Left renal pelvis (tissue), 4 donors: ENCODE data around the gene TARS3. TPM values are rescaled to one million over a fixed set of nuclear protein-coding genes. Genes with fewer than 3 reads are reported as not detected.

ENCODE experiments used
- DNase-seq, 4 donors: peaks; one replicate each; pipeline ENCODE4 v3.0.0-alpha.2; 2013; ENCODE audit warnings: low read depth in 4 of 4, low spot score in 3 of 4
- polyA plus RNA-seq, 4 donors: library from polyadenylated mRNA; unstranded; fragments of 120-200 nt; gene quantifications; one replicate each; pipeline ENCODE4 v1.2.1, GENCODE V29; 2013; ENCODE audit not compliant: insufficient read length in 4 of 4

TARS3 gene
- polyA plus RNA-seq, 4 donors, result 16.3 to 23.0 (median 21.6) TPM

DNA sequence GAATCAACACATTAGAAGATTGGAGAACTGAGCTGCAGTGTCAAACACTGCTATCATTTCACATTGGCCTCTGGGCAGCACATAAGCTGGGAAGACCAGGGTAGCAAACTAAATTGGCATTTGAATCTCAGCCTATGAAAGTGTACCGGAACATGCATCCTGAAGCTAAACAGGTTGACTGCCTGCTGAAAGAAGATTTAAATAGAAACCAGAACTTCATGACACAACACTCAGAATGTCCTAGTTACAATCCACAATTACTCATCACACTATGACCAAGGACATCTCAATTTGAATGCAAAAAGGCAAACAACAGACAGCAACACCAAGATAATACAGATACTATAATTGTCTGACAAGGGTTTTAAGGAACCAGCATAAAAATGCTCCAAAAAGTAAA is 98.3 kb downstream of the TARS3 start:
- no peak for DNase-seq

- DNase-seq, result no peak
Observed at GRCh38 chr15:101625184-101625583, 99.1 kb downstream of the TARS3 start.

- DNase-seq, result no peak
Observed at GRCh38 chr15:101623367-101624304, 100.6 kb downstream of the TARS3 start.

GRCh38 chr15:101621961-101622360 is 102.3 kb downstream of the TARS3 start:
- no peak for DNase-seq

- no peak for DNase-seq
Observed at GRCh38 chr15:101620671-101621070, 103.6 kb downstream of the TARS3 start.

GRCh38 chr15:101619615-101619865 is 104.7 kb downstream of the TARS3 start:
- no peak for DNase-seq

DNA sequence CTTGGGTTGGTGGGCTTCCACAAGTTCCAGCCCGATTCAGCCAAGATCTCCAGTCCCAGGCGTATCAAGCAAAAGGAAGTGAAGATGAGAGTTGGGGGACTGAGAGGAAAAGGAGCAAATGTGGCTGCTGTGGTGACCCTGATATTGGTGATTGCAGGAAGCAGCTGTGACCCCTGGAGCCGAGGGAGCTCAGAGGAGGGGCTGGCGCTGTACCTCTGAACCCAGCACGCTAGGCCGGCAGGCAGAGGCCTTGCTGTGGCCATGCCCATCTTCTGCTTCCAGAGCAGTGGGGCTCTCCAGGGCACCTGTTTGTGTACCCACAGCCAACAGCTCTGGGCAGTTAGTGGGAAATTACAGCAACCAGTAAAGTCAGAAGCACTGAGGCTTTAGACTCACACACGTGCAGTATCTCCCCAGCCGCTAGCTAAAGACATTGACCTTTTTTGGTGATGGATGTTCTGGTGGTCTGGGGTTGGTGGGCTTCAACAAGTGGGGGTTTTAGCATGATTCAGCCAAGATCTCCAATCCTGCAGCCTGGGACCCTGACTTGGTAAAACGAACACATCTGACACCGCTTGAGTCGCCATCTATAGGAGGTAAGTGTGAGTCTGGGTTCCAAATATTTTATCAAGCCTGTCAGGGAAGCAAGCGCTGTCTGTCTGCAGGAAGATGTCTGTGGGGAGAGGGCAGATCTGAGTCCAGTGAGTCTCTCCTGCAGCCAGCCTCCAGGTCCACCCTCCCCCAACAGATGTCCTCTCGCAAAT is 105.2 kb downstream of the TARS3 start:
- DNase-seq, result no peak

DNA sequence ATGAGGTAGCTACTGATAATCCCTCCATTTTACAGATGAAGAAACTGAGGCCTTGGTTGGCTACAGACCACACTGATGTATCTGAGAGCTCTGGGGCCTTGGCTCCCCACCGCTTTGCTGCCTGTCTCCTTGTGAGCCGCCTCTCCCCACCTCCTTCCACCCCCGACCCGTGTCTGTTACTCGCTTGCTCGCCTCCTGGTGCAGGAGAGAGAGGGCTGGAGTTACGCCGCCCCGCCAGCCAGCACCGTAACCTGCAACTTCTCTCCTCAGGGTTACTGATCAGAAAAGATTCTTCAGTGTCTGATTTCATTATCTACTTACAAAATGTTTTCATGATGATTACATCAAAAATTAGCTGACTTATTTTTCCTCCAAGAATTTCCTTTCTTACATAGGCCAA is 106.2 kb downstream of the TARS3 start:
- no peak for DNase-seq

DNA sequence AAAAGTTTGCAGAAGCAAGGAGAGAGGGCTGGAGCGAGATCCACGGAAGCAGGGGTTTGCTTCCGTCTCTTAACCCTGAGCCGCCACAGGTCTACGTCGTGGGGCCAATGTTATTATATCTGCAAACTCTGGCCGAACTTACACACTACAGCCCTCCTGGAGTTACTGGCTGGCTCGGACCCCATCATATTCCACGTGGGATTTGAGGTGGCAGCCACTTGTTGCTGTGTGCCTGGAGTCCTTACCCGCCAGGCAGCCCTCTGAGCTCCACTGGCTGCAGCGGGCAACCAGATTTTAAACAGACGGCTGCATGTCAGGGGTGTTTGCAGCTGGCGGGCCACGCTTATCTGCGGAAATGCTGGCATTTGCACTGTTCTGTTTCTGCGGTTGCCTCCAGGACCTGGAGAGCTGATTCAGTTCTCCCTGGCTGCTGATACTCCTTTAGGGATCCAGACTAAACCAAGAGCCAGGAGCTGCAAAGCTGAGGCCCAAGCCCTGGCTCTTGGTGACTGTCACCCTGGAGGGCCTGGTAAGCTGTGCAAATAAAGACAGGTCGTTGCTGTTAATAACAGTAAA is 106.8 kb downstream of the TARS3 start:
- DNase-seq, result no peak

DNA sequence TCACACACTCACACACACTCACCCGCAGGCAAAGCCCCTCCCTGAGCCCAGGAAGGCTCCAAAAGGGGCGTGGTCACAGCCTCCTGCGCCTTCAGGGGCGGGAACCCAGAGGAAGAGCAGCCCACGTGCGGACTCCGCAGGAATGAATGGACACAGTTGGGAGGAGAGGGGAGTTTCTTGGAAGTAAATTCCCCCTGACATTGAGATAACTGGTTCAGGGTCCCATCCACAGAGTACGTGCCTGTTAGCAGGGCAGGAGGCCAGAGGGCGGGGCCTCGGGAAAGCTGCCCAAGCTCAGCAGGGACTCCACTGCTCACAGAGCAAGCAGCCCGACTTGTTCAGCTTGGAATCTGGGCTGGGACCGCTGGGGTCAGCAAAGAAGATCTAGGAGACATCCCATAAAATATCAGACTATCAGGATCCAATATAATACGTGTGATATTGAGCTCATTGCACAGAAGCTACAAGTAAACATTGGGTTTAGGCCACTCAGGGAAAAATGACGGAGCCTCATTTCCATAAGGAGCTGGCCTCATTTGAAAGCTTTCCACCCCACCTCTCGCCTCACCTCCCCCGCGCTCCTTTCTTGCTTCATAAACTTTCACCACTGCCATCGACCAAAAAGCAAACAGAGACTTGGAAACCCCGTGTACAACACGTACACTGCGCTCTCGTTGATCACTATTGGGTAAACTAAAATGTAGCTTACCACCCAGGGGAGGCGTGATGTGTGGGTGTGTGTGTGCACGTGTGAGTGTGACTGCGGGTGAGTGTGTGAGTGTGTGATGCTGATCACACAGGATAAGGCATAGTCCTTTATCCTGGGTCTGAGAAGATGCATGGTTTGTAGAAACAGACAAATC is 108.1 kb downstream of the TARS3 start:
- DNase-seq, result peak; percentile 36 to 53 (median 46)

DNA sequence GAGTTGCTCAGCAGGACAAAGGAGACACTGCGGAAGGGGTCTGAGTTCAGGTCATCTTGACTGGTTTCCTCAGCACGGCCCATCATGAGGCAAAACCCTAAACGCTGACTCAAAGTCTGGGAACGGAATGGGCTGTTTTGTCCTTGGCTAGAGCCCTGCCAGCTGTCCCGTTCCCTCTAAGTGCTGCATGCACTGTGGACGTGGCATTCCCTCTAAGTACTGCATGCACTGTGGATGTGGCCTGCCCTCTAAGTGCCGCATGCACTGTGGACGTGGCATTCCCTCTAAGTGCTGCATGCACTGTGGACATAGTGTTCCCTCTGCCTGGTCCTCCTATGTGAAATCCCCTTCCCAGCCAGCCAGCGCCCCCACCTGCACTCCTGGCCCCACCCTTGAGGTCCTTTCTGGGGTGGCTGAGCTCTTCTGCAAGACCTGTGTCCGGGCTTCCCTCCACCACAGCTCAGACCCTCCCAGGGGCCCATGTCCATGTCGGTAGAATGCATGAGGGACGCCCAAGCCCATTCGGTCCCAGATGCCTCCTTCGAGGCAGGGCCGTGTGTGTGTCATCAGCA is 108.8 kb downstream of the TARS3 start:
- DNase-seq, result no peak

DNA sequence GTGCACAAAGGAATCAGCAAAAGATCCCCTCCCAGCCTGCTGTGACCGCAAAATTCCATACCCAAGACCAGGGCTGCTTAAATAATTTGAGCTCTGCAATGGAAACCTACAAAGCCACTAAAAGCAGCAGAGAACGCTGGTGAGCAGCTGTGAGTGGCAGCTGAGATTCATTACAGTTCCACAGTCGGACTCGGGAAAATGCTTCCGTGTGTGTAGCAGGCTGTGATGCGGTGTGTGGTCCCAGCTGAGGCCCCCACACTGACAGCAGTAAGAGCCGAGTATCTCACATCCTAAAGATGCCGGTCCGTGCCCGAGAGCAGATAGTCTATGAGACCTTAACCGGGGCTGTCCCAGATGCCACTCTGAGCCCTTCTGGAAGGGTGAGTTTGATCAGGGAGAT is 109.5 kb downstream of the TARS3 start:
- no peak for DNase-seq

- DNase-seq, result no peak
Observed at GRCh38 chr15:101614001-101614585, 110.2 kb downstream of the TARS3 start.

- DNase-seq, result peak; percentile 44 to 67 (median 63)
Observed at GRCh38 chr15:101613130-101614000, 110.9 kb downstream of the TARS3 start.

- no peak for DNase-seq
Observed at GRCh38 chr15:101612676-101613075, 111.6 kb downstream of the TARS3 start.

DNA sequence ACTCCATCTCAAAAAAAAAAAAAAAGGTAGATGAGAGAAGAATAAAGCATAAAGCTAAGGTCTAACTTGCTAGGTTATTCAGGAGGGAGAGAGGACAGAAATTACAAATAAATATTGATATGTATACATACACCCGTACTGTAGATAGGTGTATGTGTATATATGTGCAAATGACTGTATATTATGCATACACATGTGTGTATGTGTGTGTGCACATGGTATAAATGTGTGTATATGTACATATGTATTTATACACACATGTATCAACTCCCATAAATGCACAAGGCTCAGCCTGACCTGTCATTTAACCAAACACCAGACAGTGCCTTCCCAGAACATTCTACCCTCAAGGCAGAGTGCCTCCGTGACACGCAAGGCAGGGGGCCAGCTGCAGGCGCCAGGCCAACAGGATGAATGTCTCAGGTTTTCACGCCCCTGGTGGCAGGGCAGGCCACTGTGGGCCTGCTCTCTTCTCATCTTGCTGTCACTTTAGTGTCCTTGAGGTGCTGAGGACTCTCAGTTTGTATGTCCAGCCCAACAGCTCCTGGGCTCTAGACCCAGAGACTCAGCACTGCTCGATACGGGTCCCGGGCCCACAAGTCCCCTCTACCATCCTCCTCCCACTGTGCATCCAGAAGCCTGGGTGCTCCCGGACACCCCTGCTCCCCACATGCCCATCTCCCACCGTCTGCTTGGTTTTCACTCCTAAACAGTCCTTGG is 112.5 kb downstream of the TARS3 start:
- no peak for DNase-seq

DNA sequence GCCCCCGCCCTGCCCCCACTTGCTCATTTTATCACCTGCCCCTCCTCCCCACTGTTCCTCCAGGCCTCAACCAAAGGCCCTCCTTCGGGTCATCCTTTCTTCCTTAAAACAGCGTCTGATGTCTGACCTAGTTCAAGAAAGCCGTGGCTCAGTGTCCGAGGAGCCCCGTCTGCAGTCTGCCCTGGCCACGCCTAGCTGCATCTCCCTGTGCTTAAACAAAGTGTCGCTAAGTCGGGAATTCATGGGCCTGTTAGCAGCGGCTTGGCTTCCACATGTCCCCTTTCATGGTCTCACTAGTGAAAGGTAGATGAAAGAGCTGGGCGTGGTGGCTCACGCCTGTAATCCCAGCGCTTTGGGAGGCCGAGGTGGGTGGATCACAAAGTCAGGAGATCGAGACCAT is 113.3 kb downstream of the TARS3 start:
- DNase-seq, result no peak

GRCh38 chr15:101610611-101611000 is 113.7 kb downstream of the TARS3 start:
- DNase-seq, result no peak
